Gastrocnemius medialis (tissue), 4 donors: ENCODE measurements around the gene KIF4A.

Experiments
- CTCF ChIP-seq, 5 experiments: fragments of 450-650 bp in 3 of 5; fragments of 200-600 bp in 2 of 5; sonication (generic) in 2 of 5; IDR thresholded peaks in 4 of 5; conservative IDR thresholded peaks in 1 of 5; 1 replicate in 4 of 5; 2 replicates in 1 of 5; pipeline ENCODE4 v1.5.1; 2016 to 2019; ENCODE audit warnings: antibody characterized with exemption in 5 of 5, mild to moderate bottlenecking in 3 of 5, moderate library complexity in 3 of 5
- POLR2A ChIP-seq, 2 donors: fragments of 450-650 bp; IDR thresholded peaks; one replicate each; pipeline ENCODE4 v1.6.1; 2017; ENCODE audit warnings: antibody characterized with exemption in 2 of 2, mild to moderate bottlenecking in 2 of 2, moderate library complexity in 2 of 2

GRCh38 chrX:70442224-70442623, 152.3 kb downstream of the KIF4A start:
- no peak for TF ChIP-seq CTCF (IDR thresholded peaks at IDR 0.05 in 4 of 5, conservative IDR thresholded peaks at IDR 0.05 in 1 of 5)
- no peak for TF ChIP-seq POLR2A (IDR thresholded peaks at IDR 0.05)
